Ovary (tissue), 3 donors: ENCODE data around the gene ENAH.
"Not testable (repeated sequence)": the region's sequence is repeated elsewhere in the genome, so short reads cannot be mapped to it uniquely, and the experiment has no call there.

Experiments used
- CTCF ChIP-seq, 3 donors: fragments of 450-650 bp in 2 of 3; fragments of 200-600 bp in 1 of 3; IDR thresholded peaks; one replicate each; pipeline versions ENCODE4 v1.5.1 to v1.8.0; 2016 to 2022; ENCODE audit warnings: antibody characterized with exemption in 3 of 3, mild to moderate bottlenecking in 1 of 3
- EP300 ChIP-seq: sonication (generic); formaldehyde crosslinking; IDR thresholded peaks from one replicate; pipeline ENCODE4 v1.6.1; 2017; ENCODE audit warnings: antibody characterized with exemption
- donor health status: DM: no; HTN: no; CAD: no.

GRCh38 chr1:225632836-225633235 lies 20.1 kb downstream of the ENAH start:
- TF ChIP-seq EP300; CTCF (IDR thresholded peaks at IDR 0.05): not testable (repeated sequence)
